K562 (cell line): ENCODE data around the gene ZNF148. TPM values are rescaled to one million over a fixed set of nuclear protein-coding genes. Genes with fewer than 3 reads are reported as not detected.

Experiments used
- ATAC-seq: fragments of 200-7000 bp; cut with Tn5 transposase; 3 replicates; pipeline ENCODE4 v1.9.1; 2020; ENCODE audit warnings: moderate library complexity
- BruUV-seq: library from RNA; stranded (reverse); fragments of 400-500 nt; replicated peaks from 2 replicates; lab custom pipeline; 2021; lab: Mats Ljungman, UMichigan
- CTCF ChIA-PET: fragments of 300-600 bp; formaldehyde crosslinking; extraction: SDS; loops from one replicate; lab custom pipeline; 2021; ENCODE audit warnings: low intra/inter-chr PET ratio; lab: Yijun Ruan, JAX
- POLR2A ChIA-PET: fragments of 300-600, 350-650 bp; sonication (Branson Sonifier 250); formaldehyde crosslinking; extraction: SDS; loops from one replicate; lab custom pipeline; 2021; ENCODE audit warnings: antibody characterized with exemption, inconsistent platforms; lab: Yijun Ruan, JAX
- DNase-seq, 4 experiments: peaks; one replicate each; pipeline versions ENCODE4 v3.0.0 to v3.0.0-alpha.2; 2011 to 2018; ENCODE audit warnings: low spot score in 3 of 4, mixed read lengths in 3 of 4; ENCODE audit errors: extremely low read depth in 1 of 4
- FAIRE-seq: peaks from 2 replicates; lab custom pipeline; 2011; peaks lifted over from hg19 to GRCh38; lab: Jason Lieb, UNC
- H2AFZ ChIP-seq: 2 replicates; pipeline ENCODE4 v1.6.0; 2011; ENCODE audit warnings: low read depth, low read length, control low read depth, inconsistent platforms
- H3K27ac ChIP-seq: fragments of 200-600 bp; 3 replicates; pipeline ENCODE4 v1.8.0; 2011; ENCODE audit warnings: low read depth, mild to moderate bottlenecking, control low read depth, inconsistent platforms, low read length, moderate library complexity, mixed read lengths; ENCODE audit errors: extremely low read depth
- H3K27me3 ChIP-seq, 2 experiments: fragments of 300-600 bp in 1 of 2; 2 replicates in 1 of 2; 3 replicates in 1 of 2; pipeline versions ENCODE4 v1.6.0 to v1.8.0; 2011; ENCODE audit warnings: inconsistent platforms in 2 of 2, low read length in 2 of 2, mild to moderate bottlenecking in 1 of 2, mixed read lengths in 1 of 2, moderate library complexity in 1 of 2; ENCODE audit not compliant: control insufficient read depth in 2 of 2, insufficient read depth in 2 of 2
- H3K36me3 ChIP-seq: fragments of 300-600 bp; 3 replicates; pipeline ENCODE4 v1.8.0; 2011; ENCODE audit warnings: mild to moderate bottlenecking, low read length, inconsistent platforms; ENCODE audit not compliant: control insufficient read depth, insufficient read depth
- H3K4me1 ChIP-seq, 2 experiments: fragments of 200-600 bp in 1 of 2; replicated peaks in 1 of 2; 2 replicates in 1 of 2; 3 replicates in 1 of 2; pipeline versions ENCODE4 v1.5.1 to v1.8.0; 2011; ENCODE audit warnings: inconsistent platforms in 2 of 2, low read length in 2 of 2, mild to moderate bottlenecking in 1 of 2, mixed read lengths in 1 of 2, moderate library complexity in 1 of 2; ENCODE audit not compliant: control insufficient read depth in 2 of 2, insufficient read depth in 2 of 2
- H3K4me2 ChIP-seq: 2 replicates; pipeline ENCODE4 v1.6.1; 2011; ENCODE audit warnings: low read length, control low read depth, inconsistent platforms, mixed read lengths; ENCODE audit not compliant: insufficient read depth
- H3K4me3 ChIP-seq: fragments of 200-600 bp; sonication (generic), shearing (Covaris generic); 2 replicates; pipeline ENCODE4 v1.5.1; 2016; ENCODE audit warnings: control low read depth, inconsistent platforms
- H3K79me2 ChIP-seq: fragments of 200-600 bp; 3 replicates; pipeline ENCODE4 v1.8.0; 2011; ENCODE audit warnings: low read length, inconsistent platforms; ENCODE audit not compliant: control insufficient read depth, insufficient read depth
- H3K9ac ChIP-seq, 2 experiments: 2 replicates each; pipeline versions ENCODE4 v1.6.0 to v1.6.1; 2011; ENCODE audit warnings: low read depth in 2 of 2, low read length in 2 of 2, control low read depth in 1 of 2, inconsistent platforms in 1 of 2, mild to moderate bottlenecking in 1 of 2, mixed read lengths in 1 of 2; ENCODE audit not compliant: insufficient read depth in 1 of 2
- H3K9me1 ChIP-seq: one replicate; pipeline ENCODE4 v1.6.0; 2011; ENCODE audit warnings: inconsistent platforms, mild to moderate bottlenecking, low read length, moderate library complexity; ENCODE audit not compliant: control insufficient read depth, insufficient read depth
- H3K9me3 ChIP-seq: replicated peaks from 2 replicates; pipeline ENCODE4 v1.5.1; 2011; ENCODE audit warnings: low read depth, low read length, inconsistent platforms; ENCODE audit not compliant: control insufficient read depth, insufficient read depth
- H4K20me1 ChIP-seq: replicated peaks from 2 replicates; pipeline ENCODE4 v1.6.1; 2011; ENCODE audit warnings: low read length, inconsistent platforms, mixed read lengths; ENCODE audit not compliant: control insufficient read depth, insufficient read depth
- BRCA1 ChIP-seq, 2 experiments: fragments of 450-650 bp in 1 of 2; sonication (generic) in 1 of 2; formaldehyde crosslinking in 1 of 2; IDR thresholded peaks; 2 replicates each; pipeline versions ENCODE4 v1.5.0 to v1.6.1; 2017 to 2020; ENCODE audit warnings: mild to moderate bottlenecking in 1 of 2, missing genetic modification reagents in 1 of 2
- C11orf30 ChIP-seq: fragments of 450-650 bp; IDR thresholded peaks from 2 replicates; pipeline ENCODE4 v1.6.1; 2016; ENCODE audit warnings: low read depth, mild to moderate bottlenecking
- EZH2 ChIP-seq: IDR thresholded peaks from 2 replicates; pipeline ENCODE4 v1.6.1; 2012; ENCODE audit warnings: low read depth, mild to moderate bottlenecking, inconsistent platforms, low read length, borderline replicate concordance
- HLTF ChIP-seq: fragments of 450-650 bp; IDR thresholded peaks from 2 replicates; pipeline ENCODE4 v1.6.1; 2016
- HMG20B ChIP-seq: fragments of 250-450 bp; sonication (Bioruptor Pico); IDR thresholded peaks from 2 replicates; pipeline ENCODE4 v1.5.0; 2021; ENCODE audit warnings: mild to moderate bottlenecking
- HOXB6 ChIP-seq: fragments of 250-450 bp; sonication (Bioruptor Pico); IDR thresholded peaks from 2 replicates; pipeline ENCODE4 v1.5.1; 2022; ENCODE audit warnings: mild to moderate bottlenecking, borderline replicate concordance
- JUN ChIP-seq, 2 experiments: sonication (generic) in 1 of 2; formaldehyde crosslinking in 1 of 2; IDR thresholded peaks; 2 replicates each; pipeline versions ENCODE4 v1.6.1 to v1.8.0; 2012 to 2022; ENCODE audit warnings: borderline replicate concordance in 2 of 2, mild to moderate bottlenecking in 2 of 2, improper control_type of control experiment in 1 of 2, low read depth in 1 of 2, low read length in 1 of 2, missing genetic modification reagents in 1 of 2
- JUNB ChIP-seq: fragments of 450-650 bp; formaldehyde crosslinking; conservative IDR thresholded peaks from 2 replicates; pipeline ENCODE4 v1.4.0; 2020; ENCODE audit warnings: mild to moderate bottlenecking
- KDM1A ChIP-seq, 2 experiments: fragments of 450-650 bp; IDR thresholded peaks; 2 replicates each; pipeline ENCODE4 v1.6.1; 2016; ENCODE audit warnings: mild to moderate bottlenecking in 2 of 2
- NRF1 ChIP-seq, 2 experiments: fragments of 450-650 bp; IDR thresholded peaks in 1 of 2; conservative IDR thresholded peaks in 1 of 2; 2 replicates each; pipeline ENCODE4 v1.6.1; 2014; ENCODE audit warnings: mild to moderate bottlenecking in 2 of 2
- PHF20 ChIP-seq: fragments of 450-650 bp; IDR thresholded peaks from 2 replicates; pipeline ENCODE4 v1.6.1; 2018; ENCODE audit not compliant: partially characterized antibody
- ZKSCAN8 ChIP-seq: fragments of 200-800 bp; sonication (Bioruptor generic); IDR thresholded peaks from 2 replicates; pipeline ENCODE4 v1.6.1; 2016; ENCODE audit warnings: missing genetic modification characterization, missing compliant biosample characterization
- ZNF263 ChIP-seq: sonication (generic); formaldehyde crosslinking; IDR thresholded peaks from 2 replicates; pipeline ENCODE4 v1.8.0; 2022; ENCODE audit warnings: mild to moderate bottlenecking, missing genetic modification reagents, borderline replicate concordance
- ZNF3 ChIP-seq: fragments of 250-450 bp; sonication (Bioruptor Pico); IDR thresholded peaks from 2 replicates; pipeline ENCODE4 v1.5.0; 2021; ENCODE audit warnings: mild to moderate bottlenecking, moderate library complexity
- ZNF695 ChIP-seq: fragments of 450-650 bp; formaldehyde crosslinking; IDR thresholded peaks from 2 replicates; pipeline ENCODE4 v1.4.0; 2020; ENCODE audit warnings: mild to moderate bottlenecking, moderate library complexity
- ZNF830 ChIP-seq: fragments of 250-450 bp; sonication (Bioruptor Pico); IDR thresholded peaks from 2 replicates; pipeline ENCODE4 v1.5.0; 2021; ENCODE audit warnings: mild to moderate bottlenecking
- WGBS: fragments of 100-300 bp; shearing (Covaris generic); methylation state at CpG from one replicate; pipeline ENCODE4 v1.1.6; 2016; ENCODE audit warnings: low coverage, mixed read lengths; ENCODE audit not compliant: insufficient coverage; ENCODE audit errors: missing lambda C conversion rate; 5-methylcytosine and 5-hydroxymethylcytosine counted together
- in situ Hi-C: fragments of 300-500 bp; cut with MboI; formaldehyde crosslinking; loops from 4 replicates; pipeline ENCODE4 v1.15.0; 2018; ENCODE audit warnings: inconsistent platforms, mixed read lengths
- intact Hi-C: fragments of 100-400 bp; cut with micrococcal nuclease; formaldehyde crosslinking; loops from 2 replicates; pipeline ENCODE4 v1.14.2; 2022
- polyA plus RNA-seq, 8 experiments: library from polyadenylated mRNA; depleted of rRNA in 4 of 8; stranded (reverse) in 5 of 8; unstranded in 3 of 8; fragments of >200 nt; fragmentation: Nextera tagmentation in 2 of 8; fragmentation: Illumina TruSeq in 1 of 8; extraction: Ambion mirVana in 2 of 8; extraction: Trizol in 1 of 8; gene quantifications; 2 replicates each; pipeline versions ENCODE4 v1.2.1 to v1.2.3, GENCODE V29; 2011 to 2014; ENCODE audit warnings: inconsistent platforms in 1 of 8, missing spikeins in 1 of 8
- total RNA-seq, 7 experiments: library from RNA; depleted of rRNA in 6 of 7; stranded (reverse); fragments of >200 nt in 6 of 7; fragmentation: Illumina TruSeq in 2 of 7; extraction: Trizol in 2 of 7; gene quantifications; 2 replicates each; pipeline versions ENCODE4 v1.2.1 to v1.2.3, GENCODE V29; 2011 to 2021; ENCODE audit warnings: low replicate concordance in 1 of 7
- TF ChIP-seq, protein P1 (sequence below): fragments of 450-650 bp; IDR thresholded peaks from 2 replicates; pipeline ENCODE4 v1.7.1; 2018; ENCODE audit warnings: mild to moderate bottlenecking, low read depth; ENCODE audit not compliant: partially characterized antibody
- TF ChIP-seq, protein P2 (sequence below): fragments of 250-450 bp; sonication (Bioruptor Pico); IDR thresholded peaks from 2 replicates; pipeline ENCODE4 v1.4.0; 2020; ENCODE audit warnings: mild to moderate bottlenecking
- TF ChIP-seq, protein P3 (sequence below): sonication (generic); formaldehyde crosslinking; IDR thresholded peaks from 2 replicates; pipeline ENCODE4 v1.8.0; 2023; ENCODE audit warnings: mild to moderate bottlenecking, missing genetic modification reagents

The ZNF148 gene
- total and polyA plus RNA-seq, 9 of the 15 experiments (the other 6 are each of a cell fraction or from before 2014, with no cell fraction given): 2.7 to 15.1 (median 8.3) TPM

DNA sequence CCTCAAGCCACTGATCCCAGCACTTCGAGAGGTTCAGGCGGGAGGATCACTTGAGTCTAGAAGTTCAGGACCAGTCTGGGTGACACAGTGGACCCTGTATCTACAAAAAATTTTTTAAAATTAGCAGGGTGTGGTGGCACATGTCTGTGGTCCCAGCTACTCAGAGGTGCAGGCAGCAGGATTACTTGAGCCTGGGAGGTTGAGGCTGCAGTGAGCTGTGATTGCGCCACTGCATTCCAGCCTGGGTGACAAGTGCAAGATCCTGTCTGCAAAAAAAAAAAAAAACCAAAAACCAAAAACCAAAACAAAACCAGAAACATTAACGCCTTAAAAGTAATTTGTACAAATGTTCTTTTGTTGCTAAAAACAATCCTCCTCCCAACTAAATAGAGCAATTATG is 134.6 kb downstream of the ZNF148 start (continued):
- no peak for TF ChIP-seq HLTF
- no peak for TF ChIP-seq EZH2
- TF ChIP-seq C11orf30: no peak
- TF ChIP-seq NRF1 (conservative IDR thresholded peaks at IDR 0.05 in 1 of 2, IDR thresholded peaks at IDR 0.05 in 1 of 2): no peak
- TF ChIP-seq HOXB6: no peak
- no peak for TF ChIP-seq JUNB (CRISPR knock-in tag)
- no peak for TF ChIP-seq JUN (IDR thresholded peaks at IDR 0.05; ENCODE audit: borderline replicate concordance, low read depth, low read length)
- TF ChIP-seq JUN (CRISPR knock-in tag; IDR thresholded peaks at IDR 0.05; ENCODE audit: borderline replicate concordance): no peak
- TF ChIP-seq ZKSCAN8: no peak

DNA sequence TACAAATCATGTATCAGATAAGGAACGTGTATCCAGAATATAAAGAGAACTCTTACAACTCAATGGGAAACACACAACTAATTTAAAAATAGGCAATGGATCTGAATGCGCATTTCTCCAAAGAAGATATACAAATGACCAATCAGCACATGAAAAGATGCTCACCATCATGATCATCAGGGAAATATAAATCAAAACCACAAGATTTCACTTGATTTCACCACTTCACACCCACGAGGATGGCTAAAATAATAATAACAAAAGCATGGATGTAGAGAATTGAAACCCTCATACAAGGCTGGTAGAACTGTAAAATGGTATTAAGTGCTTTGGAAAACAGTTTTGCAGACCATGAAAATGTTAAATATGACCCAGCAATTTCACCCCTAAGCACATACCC is 135.9 kb downstream of the ZNF148 start:
- no peaks in the 10 kb centered on the region for H3K27me3 ChIP-seq
- FAIRE-seq (no peak), ATAC-seq (no peak), DNase-seq (no peak)
- H3K4me1 ChIP-seq: no peaks in the 10 kb centered on the region
- H3K9me3 ChIP-seq: no peaks in the 10 kb centered on the region
- no TSS peak for BruUV-seq
- in situ Hi-C loops (no loop called here), intact Hi-C loops (no loop called here)
- no peak overlapping the region for H3K27ac ChIP-seq
- no peaks in the 10 kb centered on the region for H3K9me1 ChIP-seq
- WGBS: 61% methylated on average over 3 of the region's 3 CpGs
- no peak overlapping the region for H3K9ac ChIP-seq
- no peak overlapping the region for H3K4me3 ChIP-seq
- POLR2A ChIA-PET: no interaction called here
- no peaks in the 10 kb centered on the region for H3K79me2 ChIP-seq
- H3K36me3 ChIP-seq: 0 out of 3 replicates have a peak, but pooled peaks cover 2% of the 10 kb centered on the region
- no peak overlapping the region for H2AFZ ChIP-seq
- H4K20me1 ChIP-seq: no peaks in the 10 kb centered on the region
- no peak overlapping the region for H3K4me2 ChIP-seq
- CTCF ChIA-PET: no interaction called here
- TF ChIP-seq ZNF830: no peak
- no peak for TF ChIP-seq ZNF3 (CRISPR knock-in tag)
- TF ChIP-seq, protein P1, sequence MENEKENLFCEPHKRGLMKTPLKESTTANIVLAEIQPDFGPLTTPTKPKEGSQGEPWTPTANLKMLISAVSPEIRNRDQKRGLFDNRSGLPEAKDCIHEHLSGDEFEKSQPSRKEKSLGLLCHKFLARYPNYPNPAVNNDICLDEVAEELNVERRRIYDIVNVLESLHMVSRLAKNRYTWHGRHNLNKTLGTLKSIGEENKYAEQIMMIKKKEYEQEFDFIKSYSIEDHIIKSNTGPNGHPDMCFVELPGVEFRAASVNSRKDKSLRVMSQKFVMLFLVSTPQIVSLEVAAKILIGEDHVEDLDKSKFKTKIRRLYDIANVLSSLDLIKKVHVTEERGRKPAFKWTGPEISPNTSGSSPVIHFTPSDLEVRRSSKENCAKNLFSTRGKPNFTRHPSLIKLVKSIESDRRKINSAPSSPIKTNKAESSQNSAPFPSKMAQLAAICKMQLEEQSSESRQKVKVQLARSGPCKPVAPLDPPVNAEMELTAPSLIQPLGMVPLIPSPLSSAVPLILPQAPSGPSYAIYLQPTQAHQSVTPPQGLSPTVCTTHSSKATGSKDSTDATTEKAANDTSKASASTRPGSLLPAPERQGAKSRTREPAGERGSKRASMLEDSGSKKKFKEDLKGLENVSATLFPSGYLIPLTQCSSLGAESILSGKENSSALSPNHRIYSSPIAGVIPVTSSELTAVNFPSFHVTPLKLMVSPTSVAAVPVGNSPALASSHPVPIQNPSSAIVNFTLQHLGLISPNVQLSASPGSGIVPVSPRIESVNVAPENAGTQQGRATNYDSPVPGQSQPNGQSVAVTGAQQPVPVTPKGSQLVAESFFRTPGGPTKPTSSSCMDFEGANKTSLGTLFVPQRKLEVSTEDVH: no peak
- no peak for TF ChIP-seq BRCA1 (IDR thresholded peaks at IDR 0.05)
- TF ChIP-seq BRCA1 (CRISPR knock-in tag; IDR thresholded peaks at IDR 0.05): no peak
- no peak for TF ChIP-seq HMG20B (CRISPR knock-in tag)
- TF ChIP-seq, protein P2, sequence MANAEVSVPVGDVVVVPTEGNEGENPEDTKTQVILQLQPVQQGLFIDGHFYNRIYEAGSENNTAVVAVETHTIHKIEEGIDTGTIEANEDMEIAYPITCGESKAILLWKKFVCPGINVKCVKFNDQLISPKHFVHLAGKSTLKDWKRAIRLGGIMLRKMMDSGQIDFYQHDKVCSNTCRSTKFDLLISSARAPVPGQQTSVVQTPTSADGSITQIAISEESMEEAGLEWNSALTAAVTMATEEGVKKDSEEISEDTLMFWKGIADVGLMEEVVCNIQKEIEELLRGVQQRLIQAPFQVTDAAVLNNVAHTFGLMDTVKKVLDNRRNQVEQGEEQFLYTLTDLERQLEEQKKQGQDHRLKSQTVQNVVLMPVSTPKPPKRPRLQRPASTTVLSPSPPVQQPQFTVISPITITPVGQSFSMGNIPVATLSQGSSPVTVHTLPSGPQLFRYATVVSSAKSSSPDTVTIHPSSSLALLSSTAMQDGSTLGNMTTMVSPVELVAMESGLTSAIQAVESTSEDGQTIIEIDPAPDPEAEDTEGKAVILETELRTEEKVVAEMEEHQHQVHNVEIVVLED: no peak
- no peak for TF ChIP-seq PHF20
- no peak for TF ChIP-seq ZNF695 (CRISPR knock-in tag)
- no peak for TF ChIP-seq ZNF263 (CRISPR knock-in tag)
- TF ChIP-seq, protein P3, sequence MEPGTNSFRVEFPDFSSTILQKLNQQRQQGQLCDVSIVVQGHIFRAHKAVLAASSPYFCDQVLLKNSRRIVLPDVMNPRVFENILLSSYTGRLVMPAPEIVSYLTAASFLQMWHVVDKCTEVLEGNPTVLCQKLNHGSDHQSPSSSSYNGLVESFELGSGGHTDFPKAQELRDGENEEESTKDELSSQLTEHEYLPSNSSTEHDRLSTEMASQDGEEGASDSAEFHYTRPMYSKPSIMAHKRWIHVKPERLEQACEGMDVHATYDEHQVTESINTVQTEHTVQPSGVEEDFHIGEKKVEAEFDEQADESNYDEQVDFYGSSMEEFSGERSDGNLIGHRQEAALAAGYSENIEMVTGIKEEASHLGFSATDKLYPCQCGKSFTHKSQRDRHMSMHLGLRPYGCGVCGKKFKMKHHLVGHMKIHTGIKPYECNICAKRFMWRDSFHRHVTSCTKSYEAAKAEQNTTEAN (CRISPR knock-in tag): no peak
- TF ChIP-seq KDM1A (IDR thresholded peaks at IDR 0.05): no peak
